ENCODE measurements around the gene LOC128125822.
"Not testable (repeated sequence)": the region's sequence is repeated elsewhere in the genome, so short reads cannot be mapped to it uniquely, and the experiment has no call there.

LOC128125822 gene

DNA sequence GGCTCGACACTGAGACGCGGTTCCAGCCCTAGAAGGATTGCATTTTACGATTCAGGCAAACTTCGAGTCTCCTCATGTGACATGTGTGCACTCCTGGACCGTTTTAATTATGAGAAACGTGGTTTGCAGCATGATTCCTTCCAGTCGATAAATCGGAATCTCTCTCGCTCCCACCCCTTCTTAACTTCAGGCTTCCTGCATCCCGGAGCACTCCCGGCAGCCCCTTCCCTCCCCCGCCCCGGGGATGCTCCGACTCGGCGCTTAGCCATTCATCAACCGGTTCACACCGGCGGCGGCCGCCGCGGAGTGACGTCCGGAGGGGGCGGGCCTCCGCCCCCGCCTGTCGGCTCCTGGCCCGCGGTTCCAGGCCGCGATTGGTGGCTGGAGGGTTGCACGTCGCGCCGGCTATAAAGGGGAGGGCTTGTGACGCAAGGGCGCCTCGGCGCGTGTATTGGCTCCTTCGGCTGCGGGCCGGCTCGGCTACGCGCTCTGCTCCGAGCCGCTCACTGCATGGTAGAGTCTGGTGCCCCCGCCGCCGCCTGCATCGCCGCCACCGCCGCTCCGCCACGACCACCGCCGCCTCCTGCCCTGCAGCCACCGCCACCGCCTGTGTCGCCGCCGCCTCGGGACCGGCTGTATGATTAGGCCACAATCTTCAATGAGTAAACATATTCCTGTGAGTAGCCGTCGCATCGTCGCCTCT, at the start of gene LOC128125822, which contains the start of gene PTP4A1:
Gene LOC128125822 (plus strand): TSS at position 437 of the 703 bp plus-strand sequence.
Gene PTP4A1 (plus strand): TSS at position 437 of the 703 bp plus-strand sequence. CDS start 4,401 bp downstream, outside the sequence.
- DNase-seq (ENCODE audit: low spot score) = peak; percentile 99
- peaks cover 34% of the 10 kb centered on the region for H4K20me1 ChIP-seq (ENCODE audit: insufficient read depth, poor library complexity, severe bottlenecking)
- peaks cover 55% of the 10 kb centered on the region for H3K79me2 ChIP-seq
- WGBS (ENCODE audit: low lambda C conversion rate, missing lambda C conversion rate) = 1% methylated on average over 70 of the region's 73 CpGs
- TF ChIP-seq EZH2 (IDR thresholded peaks at IDR 0.05; ENCODE audit: borderline replicate concordance) (no peak), EZH2phosphoT487 (IDR thresholded peaks at IDR 0.05; ENCODE audit: low read depth, severe bottlenecking, unreplicated experiment) (no peak)
- TF ChIP-seq, protein P1, sequence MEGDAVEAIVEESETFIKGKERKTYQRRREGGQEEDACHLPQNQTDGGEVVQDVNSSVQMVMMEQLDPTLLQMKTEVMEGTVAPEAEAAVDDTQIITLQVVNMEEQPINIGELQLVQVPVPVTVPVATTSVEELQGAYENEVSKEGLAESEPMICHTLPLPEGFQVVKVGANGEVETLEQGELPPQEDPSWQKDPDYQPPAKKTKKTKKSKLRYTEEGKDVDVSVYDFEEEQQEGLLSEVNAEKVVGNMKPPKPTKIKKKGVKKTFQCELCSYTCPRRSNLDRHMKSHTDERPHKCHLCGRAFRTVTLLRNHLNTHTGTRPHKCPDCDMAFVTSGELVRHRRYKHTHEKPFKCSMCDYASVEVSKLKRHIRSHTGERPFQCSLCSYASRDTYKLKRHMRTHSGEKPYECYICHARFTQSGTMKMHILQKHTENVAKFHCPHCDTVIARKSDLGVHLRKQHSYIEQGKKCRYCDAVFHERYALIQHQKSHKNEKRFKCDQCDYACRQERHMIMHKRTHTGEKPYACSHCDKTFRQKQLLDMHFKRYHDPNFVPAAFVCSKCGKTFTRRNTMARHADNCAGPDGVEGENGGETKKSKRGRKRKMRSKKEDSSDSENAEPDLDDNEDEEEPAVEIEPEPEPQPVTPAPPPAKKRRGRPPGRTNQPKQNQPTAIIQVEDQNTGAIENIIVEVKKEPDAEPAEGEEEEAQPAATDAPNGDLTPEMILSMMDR (IDR thresholded peaks at IDR 0.05; ENCODE audit: poor library complexity) = no peak
- H3K27me3 ChIP-seq = no peaks in the 10 kb centered on the region
- H3K4me2 ChIP-seq = peak within 1 kb of the TSS; percentile 73
- H3K27ac ChIP-seq = peak within 1 kb of the TSS; percentile 100
- H3K4me3 ChIP-seq = peak within 1 kb of the TSS; percentile 93
- H3K36me3 ChIP-seq (replicated peaks; ENCODE audit: insufficient read depth, low read depth) = no peaks in the 10 kb centered on the region
- H2AFZ ChIP-seq = peak within 1 kb of the TSS; percentile 8
- no peaks in the 10 kb centered on the region for H3K9me3 ChIP-seq (ENCODE audit: low read depth)
- no peaks in the 10 kb centered on the region for H3K9me2 ChIP-seq (replicated peaks; ENCODE audit: insufficient read depth)
- H3K4me1 ChIP-seq (ENCODE audit: insufficient read depth) = no peaks in the 10 kb centered on the region

DNA sequence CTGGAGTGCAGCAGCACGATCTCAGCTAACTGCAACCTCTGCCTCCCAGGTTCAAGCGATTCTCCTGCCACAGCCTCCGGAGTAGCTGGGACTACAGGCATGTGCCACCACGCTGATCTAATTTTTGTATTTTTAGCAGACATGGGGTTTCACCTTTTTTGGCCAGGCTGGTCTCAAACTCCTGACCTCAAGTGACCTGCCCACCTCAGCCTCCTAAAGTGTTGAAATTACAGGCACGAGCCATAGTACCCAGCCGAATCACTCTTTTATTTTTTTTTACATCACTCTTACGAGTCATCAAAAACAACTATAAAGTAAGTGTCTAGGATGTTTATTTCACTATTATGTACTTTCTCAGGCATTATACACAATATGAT, 49.4 kb upstream of the LOC128125822 start:
- H3K79me2 ChIP-seq; H2AFZ ChIP-seq; H4K20me1 ChIP-seq (ENCODE audit: insufficient read depth, poor library complexity, severe bottlenecking); H3K9me2 ChIP-seq (replicated peaks; ENCODE audit: insufficient read depth); H3K9me3 ChIP-seq (ENCODE audit: low read depth); H3K36me3 ChIP-seq (replicated peaks; ENCODE audit: insufficient read depth, low read depth); H3K27me3 ChIP-seq; H3K4me1 ChIP-seq (ENCODE audit: insufficient read depth); H3K4me3 ChIP-seq; DNase-seq (ENCODE audit: low spot score): not testable (repeated sequence)
- Histone ChIP-seq H3K4me2 (peak overlapping the region; percentile 52), H3K27ac (peak overlapping the region; percentile 69)
- 75% methylated on average over 7 of the region's 7 CpGs for WGBS (ENCODE audit: low lambda C conversion rate, missing lambda C conversion rate)

DNA sequence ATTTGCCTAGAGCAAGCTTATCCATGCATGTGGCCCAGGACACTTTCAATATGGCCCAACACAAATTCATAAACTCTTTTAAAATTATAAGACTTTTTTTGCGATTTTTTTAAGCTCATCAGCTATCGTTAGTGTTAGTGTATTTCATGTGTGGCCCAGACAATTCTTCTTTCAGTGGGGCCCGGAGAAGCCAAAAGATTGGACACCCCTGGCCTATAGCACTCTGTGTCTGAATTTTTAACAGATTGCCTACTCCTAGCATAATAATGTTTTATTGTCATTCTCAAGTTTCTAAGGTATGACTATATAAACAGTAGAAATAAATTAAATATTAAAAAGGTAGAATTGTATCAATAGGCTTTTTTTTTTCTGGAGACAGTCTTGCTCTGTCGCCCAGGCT, 48.6 kb upstream of the LOC128125822 start:
- no peak overlapping the region for H3K4me3 ChIP-seq
- DNase-seq (ENCODE audit: low spot score) = no peak
- WGBS (ENCODE audit: low lambda C conversion rate, missing lambda C conversion rate) = 91% methylated on average over 4 of the region's 4 CpGs
- H2AFZ ChIP-seq = no peak overlapping the region
- no peaks in the 10 kb centered on the region for H4K20me1 ChIP-seq (ENCODE audit: insufficient read depth, poor library complexity, severe bottlenecking)
- no peaks in the 10 kb centered on the region for H3K36me3 ChIP-seq (replicated peaks; ENCODE audit: insufficient read depth, low read depth)
- H3K4me1 ChIP-seq (ENCODE audit: insufficient read depth) = peaks cover 8% of the 10 kb centered on the region
- H3K9me3 ChIP-seq (ENCODE audit: low read depth) = no peaks in the 10 kb centered on the region
- no peak for TF ChIP-seq EZH2 (IDR thresholded peaks at IDR 0.05; ENCODE audit: borderline replicate concordance)
- peak overlapping the region; percentile 69 for H3K27ac ChIP-seq
- peaks cover 2% of the 10 kb centered on the region for H3K79me2 ChIP-seq
- H3K4me2 ChIP-seq = no peak overlapping the region
- no peaks in the 10 kb centered on the region for H3K27me3 ChIP-seq
- no peaks in the 10 kb centered on the region for H3K9me2 ChIP-seq (replicated peaks; ENCODE audit: insufficient read depth)

DNA sequence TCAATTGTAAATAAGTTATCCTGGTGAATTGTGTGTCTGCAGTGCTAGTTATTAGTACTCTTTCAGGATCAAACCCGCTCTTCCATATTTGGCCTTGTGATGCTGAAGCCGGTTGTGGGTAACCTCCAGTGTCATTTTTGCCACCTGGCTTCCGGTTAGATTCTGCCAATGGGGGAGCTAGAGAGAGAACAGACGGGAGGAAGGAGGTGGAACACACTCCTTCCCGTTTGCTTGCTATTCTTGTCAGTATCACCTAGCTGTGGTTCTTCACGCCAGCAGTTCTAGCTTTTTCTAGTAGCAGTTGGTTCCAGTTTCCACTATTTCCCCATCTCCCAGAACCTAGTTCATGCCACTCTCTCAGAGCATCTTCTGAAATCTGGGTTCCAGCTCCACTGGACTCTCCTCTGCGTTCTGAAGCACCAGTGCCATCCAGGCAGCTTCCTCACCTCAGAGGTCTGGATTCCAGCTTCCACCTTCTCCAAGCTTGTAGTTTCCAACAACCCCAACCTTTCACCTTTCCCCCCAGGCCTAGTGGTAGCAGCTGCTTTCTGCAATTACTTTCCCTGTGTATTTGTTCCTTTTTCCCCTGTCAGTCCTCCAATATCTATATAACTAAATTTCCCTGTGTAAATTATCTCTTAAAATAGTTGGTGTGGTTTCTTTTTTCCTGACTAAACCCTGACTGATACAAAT, 46.9 kb upstream of the LOC128125822 start:
- WGBS (ENCODE audit: low lambda C conversion rate, missing lambda C conversion rate) = 79% methylated on average over 7 of the region's 7 CpGs
- H3K27ac ChIP-seq = no peak overlapping the region
- H3K4me3 ChIP-seq = no peak overlapping the region
- H3K9me2 ChIP-seq (replicated peaks; ENCODE audit: insufficient read depth) = no peaks in the 10 kb centered on the region
- H2AFZ ChIP-seq = no peak overlapping the region
- TF ChIP-seq EZH2 (IDR thresholded peaks at IDR 0.05; ENCODE audit: borderline replicate concordance) (no peak), EZH2phosphoT487 (IDR thresholded peaks at IDR 0.05; ENCODE audit: low read depth, severe bottlenecking, unreplicated experiment) (no peak)
- TF ChIP-seq, protein P1 (IDR thresholded peaks at IDR 0.05; ENCODE audit: poor library complexity) = no peak
- peaks cover 8% of the 10 kb centered on the region for H3K79me2 ChIP-seq
- H3K4me1 ChIP-seq (ENCODE audit: insufficient read depth) = peaks cover 19% of the 10 kb centered on the region
- H4K20me1 ChIP-seq (ENCODE audit: insufficient read depth, poor library complexity, severe bottlenecking) = no peaks in the 10 kb centered on the region
- H3K27me3 ChIP-seq = no peaks in the 10 kb centered on the region
- no peak for DNase-seq (ENCODE audit: low spot score)
- no peak overlapping the region for H3K4me2 ChIP-seq
- H3K36me3 ChIP-seq (replicated peaks; ENCODE audit: insufficient read depth, low read depth) = no peaks in the 10 kb centered on the region
- H3K9me3 ChIP-seq (ENCODE audit: low read depth) = no peaks in the 10 kb centered on the region
